ENCODE results near the gene SMYD3. TPM values are rescaled to one million over a fixed set of nuclear protein-coding genes. Genes with fewer than 3 reads are reported as not detected.

SMYD3 gene
- total RNA-seq, 2 experiments from 2014 or later = 18.1 to 26.8 TPM

GRCh38 chr1:246477634-246478033 is 29.4 kb downstream of the SMYD3 start:
- CTCF ChIA-PET = interaction anchor here (0.9 to 1.3 kb wide), 3 partner anchors 18 to 29 kb away, joined by 3 read pairs; partner anchors contain the start of gene SMYD3
- no peaks in the 10 kb centered on the region for H3K27me3 Mint-ChIP-seq
- ATAC-seq (no peak), DNase-seq (no peak)
- H3K27ac Mint-ChIP-seq = no peak overlapping the region
- peaks cover 17% of the 10 kb centered on the region for H3K4me1 Mint-ChIP-seq
- no peaks in the 10 kb centered on the region for H3K9me3 Mint-ChIP-seq (ENCODE audit: low read depth)
- no peak overlapping the region for H3K4me3 Mint-ChIP-seq
- H3K36me3 Mint-ChIP-seq = peaks cover 3% of the 10 kb centered on the region

GRCh38 chr1:246476771-246477170 is 30.3 kb downstream of the SMYD3 start:
- no peaks in the 10 kb centered on the region for H3K27me3 Mint-ChIP-seq
- CTCF ChIA-PET = interaction anchor here (0.8 to 1.3 kb wide), 5 partner anchors 13 to 30 kb away, joined by 3 read pairs; partner anchors contain the start of gene SMYD3
- H3K4me1 Mint-ChIP-seq = peaks cover 17% of the 10 kb centered on the region
- H3K27ac Mint-ChIP-seq = no peak overlapping the region
- ATAC-seq (no peak), DNase-seq (no peak)
- H3K36me3 Mint-ChIP-seq = peaks cover 3% of the 10 kb centered on the region
- H3K4me3 Mint-ChIP-seq = no peak overlapping the region
- no peaks in the 10 kb centered on the region for H3K9me3 Mint-ChIP-seq (ENCODE audit: low read depth)

- CTCF ChIA-PET = interaction anchor here (0.6 kb wide), 1 partner anchor 22 kb away, joined by 3 read pairs; no protein-coding TSS in a partner anchor
- DNase-seq = no peak
- Mint-ChIP-seq H3K4me3 (no peak overlapping the region), H3K36me3 (no peaks in the 10 kb centered on the region), H3K9me3 (ENCODE audit: low read depth) (no peaks in the 10 kb centered on the region), H3K27me3 (no peaks in the 10 kb centered on the region), H3K4me1 (peaks cover 2% of the 10 kb centered on the region), H3K27ac (no peak overlapping the region)
- ATAC-seq = no peak
Measured at GRCh38 chr1:246471688-246472087, 35.4 kb downstream of the SMYD3 start.

GRCh38 chr1:246470585-246470984 is 36.5 kb downstream of the SMYD3 start:
- Mint-ChIP-seq H3K27me3 (no peaks in the 10 kb centered on the region), H3K4me3 (no peak overlapping the region), H3K36me3 (no peaks in the 10 kb centered on the region), H3K27ac (no peak overlapping the region), H3K9me3 (ENCODE audit: low read depth) (no peaks in the 10 kb centered on the region), H3K4me1 (no peaks in the 10 kb centered on the region)
- ATAC-seq = no peak
- CTCF ChIA-PET = no interaction called here
- no peak for DNase-seq

GRCh38 chr1:246462986-246463385 is 44.1 kb downstream of the SMYD3 start:
- no peak for DNase-seq
- CTCF ChIA-PET = no interaction called here
- no peaks in the 10 kb centered on the region for H3K27me3 Mint-ChIP-seq
- H3K4me3 Mint-ChIP-seq = no peak overlapping the region
- no peaks in the 10 kb centered on the region for H3K36me3 Mint-ChIP-seq
- H3K27ac Mint-ChIP-seq = no peak overlapping the region
- no peak for ATAC-seq
- no peaks in the 10 kb centered on the region for H3K9me3 Mint-ChIP-seq (ENCODE audit: low read depth)
- peaks cover 6% of the 10 kb centered on the region for H3K4me1 Mint-ChIP-seq

GRCh38 chr1:246460406-246460805 is 46.7 kb downstream of the SMYD3 start:
- Mint-ChIP-seq H3K9me3 (ENCODE audit: low read depth) (no peaks in the 10 kb centered on the region), H3K36me3 (no peaks in the 10 kb centered on the region), H3K27ac (no peak overlapping the region), H3K27me3 (no peaks in the 10 kb centered on the region), H3K4me3 (no peak overlapping the region), H3K4me1 (peaks cover 6% of the 10 kb centered on the region)
- CTCF ChIA-PET = no interaction called here
- no peak for ATAC-seq
- DNase-seq = no peak

- Mint-ChIP-seq H3K9me3 (ENCODE audit: low read depth) (no peaks in the 10 kb centered on the region), H3K4me3 (no peak overlapping the region), H3K36me3 (no peaks in the 10 kb centered on the region), H3K27me3 (no peaks in the 10 kb centered on the region), H3K27ac (no peak overlapping the region), H3K4me1 (peaks cover 6% of the 10 kb centered on the region)
- no peak for DNase-seq
- CTCF ChIA-PET = interaction anchor here (0.7 to 0.9 kb wide), 2 partner anchors 1185 to 1308 kb away, joined by 3 to 5 read pairs; no protein-coding TSS in a partner anchor
- ATAC-seq = no peak
Measured at GRCh38 chr1:246459221-246459620, 47.9 kb downstream of the SMYD3 start.

GRCh38 chr1:246455476-246455875 is 51.6 kb downstream of the SMYD3 start:
- ATAC-seq = no peak
- H3K27me3 Mint-ChIP-seq = no peaks in the 10 kb centered on the region
- H3K4me1 Mint-ChIP-seq = peaks cover 8% of the 10 kb centered on the region
- no peak overlapping the region for H3K27ac Mint-ChIP-seq
- no peaks in the 10 kb centered on the region for H3K36me3 Mint-ChIP-seq
- H3K4me3 Mint-ChIP-seq = no peak overlapping the region
- CTCF ChIA-PET = no interaction called here
- DNase-seq = no peak
- H3K9me3 Mint-ChIP-seq (ENCODE audit: low read depth) = no peaks in the 10 kb centered on the region

GRCh38 chr1:246454655-246455054 is 52.4 kb downstream of the SMYD3 start:
- Mint-ChIP-seq H3K27ac (no peak overlapping the region), H3K4me3 (no peak overlapping the region), H3K36me3 (no peaks in the 10 kb centered on the region), H3K9me3 (ENCODE audit: low read depth) (no peaks in the 10 kb centered on the region), H3K27me3 (no peaks in the 10 kb centered on the region), H3K4me1 (peaks cover 2% of the 10 kb centered on the region)
- no peak for ATAC-seq
- CTCF ChIA-PET = no interaction called here
- DNase-seq = no peak

GRCh38 chr1:246450611-246451251 is 56.3 kb downstream of the SMYD3 start:
- Mint-ChIP-seq H3K4me3 (no peak overlapping the region), H3K36me3 (peaks cover 4% of the 10 kb centered on the region), H3K27me3 (no peaks in the 10 kb centered on the region), H3K9me3 (ENCODE audit: low read depth) (no peaks in the 10 kb centered on the region), H3K4me1 (peaks cover 2% of the 10 kb centered on the region), H3K27ac (no peak overlapping the region)
- ATAC-seq = peak; percentile 36
- CTCF ChIA-PET = interaction anchor here (0.7 to 1.3 kb wide), 4 partner anchors 14 to 444 kb away, joined by 3 to 9 read pairs (median 6); no protein-coding TSS in a partner anchor
- DNase-seq = no peak

GRCh38 chr1:246448373-246448772 is 58.7 kb downstream of the SMYD3 start:
- H3K9me3 Mint-ChIP-seq (ENCODE audit: low read depth) = no peaks in the 10 kb centered on the region
- no peaks in the 10 kb centered on the region for H3K27me3 Mint-ChIP-seq
- peaks cover 4% of the 10 kb centered on the region for H3K36me3 Mint-ChIP-seq
- no peak for ATAC-seq
- CTCF ChIA-PET = no interaction called here
- H3K4me3 Mint-ChIP-seq = no peak overlapping the region
- H3K4me1 Mint-ChIP-seq = peaks cover 2% of the 10 kb centered on the region
- H3K27ac Mint-ChIP-seq = no peak overlapping the region
- no peak for DNase-seq

- CTCF ChIA-PET = interaction anchor here (0.9 kb wide), 1 partner anchor 559 kb away, joined by 3 read pairs; no protein-coding TSS in a partner anchor
- no peak for DNase-seq
- H3K4me3 Mint-ChIP-seq = no peak overlapping the region
- no peak overlapping the region for H3K27ac Mint-ChIP-seq
- H3K36me3 Mint-ChIP-seq = peaks cover 6% of the 10 kb centered on the region
- no peak for ATAC-seq
- no peaks in the 10 kb centered on the region for H3K9me3 Mint-ChIP-seq (ENCODE audit: low read depth)
- H3K4me1 Mint-ChIP-seq = peaks cover 2% of the 10 kb centered on the region
- no peaks in the 10 kb centered on the region for H3K27me3 Mint-ChIP-seq
Measured at GRCh38 chr1:246447501-246447900, 59.6 kb downstream of the SMYD3 start.

- Mint-ChIP-seq H3K36me3 (peaks cover 7% of the 10 kb centered on the region), H3K27me3 (no peaks in the 10 kb centered on the region), H3K9me3 (ENCODE audit: low read depth) (peaks cover 2% of the 10 kb centered on the region), H3K4me1 (no peaks in the 10 kb centered on the region), H3K27ac (no peak overlapping the region), H3K4me3 (no peak overlapping the region)
- DNase-seq = no peak
- no peak for ATAC-seq
- CTCF ChIA-PET = no interaction called here
Measured at GRCh38 chr1:246445503-246445902, 61.6 kb downstream of the SMYD3 start.

- H3K27me3 Mint-ChIP-seq = no peaks in the 10 kb centered on the region
- H3K27ac Mint-ChIP-seq = no peak overlapping the region
- CTCF ChIA-PET = no interaction called here
- H3K36me3 Mint-ChIP-seq = peaks cover 7% of the 10 kb centered on the region
- H3K9me3 Mint-ChIP-seq (ENCODE audit: low read depth) = peaks cover 2% of the 10 kb centered on the region
- DNase-seq (no peak), ATAC-seq (no peak)
- no peaks in the 10 kb centered on the region for H3K4me1 Mint-ChIP-seq
- no peak overlapping the region for H3K4me3 Mint-ChIP-seq
Measured at GRCh38 chr1:246444617-246445016, 62.5 kb downstream of the SMYD3 start.
